GM23248 (cell line): ENCODE results near the gene PALM3. TPM values are rescaled to one million over a fixed set of nuclear protein-coding genes. Genes with fewer than 3 reads are reported as not detected.

Experiments used
- DNase-seq: peaks from one replicate; pipeline ENCODE4 v3.0.0-alpha.2; 2015
- H2AFZ ChIP-seq: fragments of 200-600 bp; sonication (generic); 2 replicates; pipeline ENCODE4 v1.6.1; 2016; ENCODE audit warnings: antibody characterized with exemption
- H3F3A ChIP-seq: fragments of 200-600 bp; sonication (generic); 2 replicates; pipeline ENCODE4 v1.6.1; 2016; ENCODE audit warnings: mild to moderate bottlenecking, antibody characterized with exemption, mixed run types; ENCODE audit not compliant: insufficient read depth
- H3K27ac ChIP-seq: fragments of 200-600 bp; sonication (generic); 2 replicates; pipeline ENCODE4 v1.5.1; 2016; ENCODE audit warnings: mild to moderate bottlenecking
- H3K27me3 ChIP-seq: fragments of 200-600 bp; sonication (generic); replicated peaks from 2 replicates; pipeline ENCODE4 v1.6.1; 2016; ENCODE audit warnings: mild to moderate bottlenecking; ENCODE audit not compliant: insufficient read depth
- H3K36me3 ChIP-seq: fragments of 200-600 bp; sonication (generic); 2 replicates; pipeline ENCODE4 v1.6.1; 2016; ENCODE audit warnings: low read depth, mild to moderate bottlenecking
- H3K4me1 ChIP-seq: fragments of 200-600 bp; sonication (generic); 2 replicates; pipeline ENCODE4 v1.6.1; 2016; ENCODE audit warnings: mild to moderate bottlenecking; ENCODE audit not compliant: insufficient read depth
- H3K4me2 ChIP-seq: fragments of 200-600 bp; sonication (generic); one replicate; pipeline ENCODE4 v1.6.1; 2016; ENCODE audit warnings: mild to moderate bottlenecking; ENCODE audit not compliant: unreplicated experiment
- H3K4me3 ChIP-seq: fragments of 200-600 bp; sonication (generic); 2 replicates; pipeline ENCODE4 v1.5.1; 2016; ENCODE audit warnings: mild to moderate bottlenecking
- H3K79me2 ChIP-seq: fragments of 200-600 bp; sonication (generic); 2 replicates; pipeline ENCODE4 v1.6.1; 2016; ENCODE audit warnings: mild to moderate bottlenecking; ENCODE audit not compliant: insufficient read depth
- H3K9ac ChIP-seq: fragments of 200-600 bp; sonication (generic); 2 replicates; pipeline ENCODE4 v1.6.1; 2016; ENCODE audit warnings: mild to moderate bottlenecking
- H3K9me2 ChIP-seq: fragments of 200-600 bp; sonication (generic); 2 replicates; pipeline ENCODE4 v1.6.1; 2016; ENCODE audit warnings: mixed run types, mild to moderate bottlenecking, moderate library complexity; ENCODE audit not compliant: insufficient read depth
- H3K9me3 ChIP-seq: fragments of 200-600 bp; sonication (generic); one replicate; pipeline ENCODE4 v1.6.1; 2017; ENCODE audit warnings: low read depth
- H4K20me1 ChIP-seq: fragments of 200-600 bp; sonication (generic); 2 replicates; pipeline ENCODE4 v1.6.0; 2016; ENCODE audit not compliant: insufficient read depth
- EZH2 ChIP-seq: fragments of 200-600 bp; sonication (generic); IDR thresholded peaks from 2 replicates; pipeline ENCODE4 v1.6.1; 2018; ENCODE audit warnings: antibody characterized with exemption, mild to moderate bottlenecking; ENCODE audit not compliant: insufficient read depth, poor library complexity, severe bottlenecking
- EZH2phosphoT487 ChIP-seq: fragments of 200-600 bp; sonication (generic); IDR thresholded peaks from 2 replicates; pipeline ENCODE4 v1.6.1; 2018; ENCODE audit warnings: antibody characterized with exemption, moderate library complexity, mild to moderate bottlenecking, low read depth; ENCODE audit not compliant: insufficient read depth
- WGBS, 2 experiments: methylation state at CpG; one replicate each; pipeline ENCODE4 v1.1.6; 2015 to 2017; ENCODE audit warnings: low lambda C conversion rate in 2 of 2, low coverage in 1 of 2; ENCODE audit errors: missing lambda C conversion rate in 2 of 2; 5-methylcytosine and 5-hydroxymethylcytosine counted together
- in situ Hi-C: fragments of 300-500 bp; cut with MboI; formaldehyde crosslinking; loops from 2 replicates; pipeline ENCODE4 v1.15.0; 2020
- polyA plus RNA-seq: library from polyadenylated mRNA; unstranded; fragments of >200 nt; fragmentation: Nextera tagmentation; extraction: Ambion mirVana; gene quantifications from 2 replicates; pipeline ENCODE4 v1.2.1, GENCODE V29; 2016
- total RNA-seq: library from RNA; depleted of rRNA; stranded (reverse); fragments of >200 nt; shearing (Covaris generic); gene quantifications from 2 replicates; pipeline ENCODE4 v1.2.3, GENCODE V29; 2014

The PALM3 gene
- total and polyA plus RNA-seq, 2 experiments from 2014 or later: 0.15 TPM; not detected in 1

DNA sequence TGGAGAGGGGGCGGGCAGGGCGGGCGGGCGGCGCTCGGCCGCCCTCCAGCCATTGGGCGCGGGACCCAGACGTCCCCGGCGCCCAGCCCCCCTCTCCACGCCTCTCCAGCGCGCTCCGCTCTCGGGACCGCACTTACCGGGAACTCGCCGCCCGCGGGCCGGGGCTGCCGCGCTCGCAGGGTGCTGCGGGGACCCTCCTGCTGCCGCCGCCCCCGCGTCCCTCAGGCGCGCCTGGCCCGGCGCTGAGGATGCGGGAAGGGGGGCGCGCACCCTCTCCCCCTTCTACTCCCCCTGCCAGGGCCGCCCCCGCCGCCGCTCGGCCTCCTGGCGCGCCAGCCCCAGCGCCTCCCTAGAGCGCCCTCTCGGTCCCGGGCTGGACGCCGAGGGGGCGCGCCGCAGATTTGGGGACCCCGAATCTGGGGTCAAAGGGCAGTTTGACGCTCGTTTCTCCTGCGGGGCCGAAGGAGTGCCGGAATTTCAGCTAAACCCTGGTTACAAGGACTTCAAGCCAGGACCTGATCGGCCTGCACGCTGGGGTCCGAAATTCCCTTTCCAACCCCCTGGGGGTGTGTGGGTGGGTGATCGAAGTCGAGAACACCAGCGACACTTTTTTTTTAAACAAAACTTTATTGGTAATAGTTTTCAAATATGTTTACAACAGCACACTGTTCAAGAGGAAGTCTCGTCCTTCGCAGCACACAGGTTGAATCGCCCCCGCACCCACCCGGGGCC is 29.4 kb upstream of the PALM3 start:
- DNase-seq: peak; percentile 74
- in situ Hi-C loops: no loop called here
- Histone ChIP-seq H2AFZ (peak overlapping the region; percentile 90), H3K9me3 (no peaks in the 10 kb centered on the region), H3K9ac (peak overlapping the region; percentile 81), H4K20me1 (no peaks in the 10 kb centered on the region), H3K36me3 (0 out of 2 replicates have a peak, but pooled peaks cover 5% of the 10 kb centered on the region), H3K27me3 (no peaks in the 10 kb centered on the region), H3K4me2 (peak overlapping the region; percentile 90), H3K4me3 (peak overlapping the region; percentile 93), H3K27ac (peak overlapping the region; percentile 57), H3K9me2 (no peaks in the 10 kb centered on the region), H3K4me1 (peaks cover 3% of the 10 kb centered on the region), H3F3A (peaks cover 10% of the 10 kb centered on the region), H3K79me2 (peaks cover 10% of the 10 kb centered on the region)
- 2% methylated on average over 44 to 61 of the region's 72 CpGs for WGBS, 2 experiments
- TF ChIP-seq EZH2 (no peak), EZH2phosphoT487 (no peak)

DNA sequence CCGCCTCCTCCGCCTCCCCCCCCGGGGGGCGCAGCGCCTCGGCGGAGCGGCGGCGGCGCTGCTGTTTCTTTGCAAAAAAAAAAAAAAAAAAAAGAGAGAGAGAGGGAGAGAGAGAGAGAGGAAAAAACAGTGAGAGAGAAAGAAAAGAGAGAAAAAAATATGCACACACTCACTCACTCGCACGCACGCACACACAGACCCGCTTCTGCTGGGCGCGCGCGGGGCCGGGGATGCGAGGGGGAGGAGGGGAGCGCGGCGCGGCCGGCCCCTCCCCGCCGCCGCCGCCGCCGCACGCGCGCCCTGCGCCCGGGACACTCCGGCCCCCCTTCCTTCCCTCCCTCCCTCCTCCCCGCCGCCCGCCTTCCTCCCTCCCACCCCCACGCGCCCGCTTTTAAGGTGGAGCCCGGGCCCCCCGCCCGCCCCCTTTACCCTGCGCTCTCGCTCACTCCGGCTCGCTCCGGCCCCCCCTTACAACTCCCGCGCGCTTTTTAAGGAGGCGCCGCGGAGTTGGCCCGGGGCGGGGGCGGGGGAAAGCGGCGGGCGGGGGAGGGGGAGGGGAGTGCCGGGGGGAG is 28.7 kb upstream of the PALM3 start, which contains the start of gene SAMD1:
TSS of gene SAMD1 (minus strand) at position 243 of the 572 bp plus-strand sequence.
- peaks cover 10% of the 10 kb centered on the region for H3K79me2 ChIP-seq
- no peaks in the 10 kb centered on the region for H3K27me3 ChIP-seq
- 0 out of 2 replicates have a peak, but pooled peaks cover 5% of the 10 kb centered on the region for H3K36me3 ChIP-seq
- peaks cover 3% of the 10 kb centered on the region for H3K4me1 ChIP-seq
- H3K9me3 ChIP-seq: no peaks in the 10 kb centered on the region
- peaks cover 12% of the 10 kb centered on the region for H3F3A ChIP-seq
- WGBS, 2 experiments: 0 to 2% methylated on average over 3 to 60 of the region's 65 CpGs
- DNase-seq: peak; percentile 93
- no peaks in the 10 kb centered on the region for H3K9me2 ChIP-seq
- peak within 1 kb of the TSS; percentile 81 for H3K9ac ChIP-seq
- in situ Hi-C loops: no loop called here
- H2AFZ ChIP-seq: peak within 1 kb of the TSS; percentile 90
- peak within 1 kb of the TSS; percentile 93 for H3K4me3 ChIP-seq
- TF ChIP-seq EZH2 (no peak), EZH2phosphoT487 (no peak)
- H4K20me1 ChIP-seq: no peaks in the 10 kb centered on the region
- H3K4me2 ChIP-seq: peak within 1 kb of the TSS; percentile 90
- peak within 1 kb of the TSS; percentile 57 for H3K27ac ChIP-seq

DNA sequence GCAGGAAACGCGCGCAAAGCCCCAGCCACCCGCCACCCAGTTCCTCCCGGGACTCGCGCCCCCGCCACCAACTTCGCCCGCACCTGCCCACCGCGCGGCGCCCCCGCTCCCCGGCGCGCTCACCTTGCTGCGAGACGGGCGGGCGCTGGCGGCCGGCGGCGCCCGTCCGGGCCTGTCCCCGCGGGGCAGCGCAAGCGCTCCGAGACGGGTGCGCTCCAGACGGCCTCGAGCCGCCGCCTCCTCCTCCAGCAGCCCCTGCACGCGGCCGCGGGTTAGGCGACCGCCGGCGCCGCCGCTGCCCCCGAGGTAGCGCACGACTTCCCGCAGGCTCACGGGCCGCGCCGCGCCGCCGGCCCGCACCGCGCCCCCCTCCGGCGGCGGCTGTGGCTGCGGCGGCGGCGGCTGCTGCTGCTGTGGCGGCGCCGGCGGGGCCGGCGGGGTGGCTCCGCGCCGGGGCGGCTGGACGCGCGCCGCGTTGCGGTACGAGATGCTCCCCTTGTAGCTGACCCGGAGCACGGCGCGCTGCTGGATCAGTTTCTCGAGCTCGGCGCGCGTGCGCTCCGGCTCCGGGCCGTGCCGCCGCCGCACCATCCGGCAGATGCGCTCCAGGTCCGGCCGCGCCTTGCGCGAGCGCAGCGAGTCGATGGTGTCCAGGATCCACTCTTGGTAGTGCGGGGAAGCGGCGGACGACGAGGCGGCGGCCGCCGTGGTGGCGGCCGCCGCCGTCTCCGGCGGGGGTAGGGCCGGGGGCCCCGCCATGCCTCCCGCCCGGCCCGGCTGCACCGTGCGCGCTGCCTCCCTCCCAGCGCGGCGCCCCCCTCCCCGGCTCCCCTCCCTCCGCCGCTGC is 28.0 kb upstream of the PALM3 start:
- DNase-seq: peak; percentile 83
- in situ Hi-C loops: no loop called here
- peaks cover 10% of the 10 kb centered on the region for H3K79me2 ChIP-seq
- H3K4me1 ChIP-seq: peaks cover 3% of the 10 kb centered on the region
- H4K20me1 ChIP-seq: no peaks in the 10 kb centered on the region
- H3K9me2 ChIP-seq: no peaks in the 10 kb centered on the region
- 0 to 3% methylated on average over 17 to 56 of the region's 142 CpGs for WGBS, 2 experiments
- H2AFZ ChIP-seq: peak overlapping the region; percentile 66
- TF ChIP-seq EZH2: no peak
- no peak for TF ChIP-seq EZH2phosphoT487
- peak overlapping the region; percentile 51 for H3K4me2 ChIP-seq
- H3K27me3 ChIP-seq: no peaks in the 10 kb centered on the region
- H3K9ac ChIP-seq: peak overlapping the region; percentile 64
- H3K9me3 ChIP-seq: no peaks in the 10 kb centered on the region
- H3F3A ChIP-seq: peaks cover 16% of the 10 kb centered on the region
- 0 out of 2 replicates have a peak, but pooled peaks cover 5% of the 10 kb centered on the region for H3K36me3 ChIP-seq
- peak overlapping the region; percentile 84 for H3K4me3 ChIP-seq
- peak overlapping the region; percentile 36; the same call in 1 of the 2 replicates for H3K27ac ChIP-seq

DNA sequence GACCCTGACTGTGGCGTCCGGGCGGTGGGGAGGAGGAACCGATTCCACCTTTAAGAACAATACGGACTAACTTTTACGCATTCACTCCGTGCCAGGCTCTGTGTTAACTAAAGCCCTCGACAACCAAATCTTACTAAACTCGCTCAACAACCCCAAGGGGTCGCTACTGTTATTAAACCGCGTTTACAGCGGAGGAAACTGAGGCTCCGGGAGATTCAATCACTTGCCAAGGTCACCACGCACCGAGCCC is 27.5 kb upstream of the PALM3 start:
- 0 out of 2 replicates have a peak, but pooled peaks cover 5% of the 10 kb centered on the region for H3K36me3 ChIP-seq
- no peaks in the 10 kb centered on the region for H3K27me3 ChIP-seq
- peaks cover 19% of the 10 kb centered on the region for H3F3A ChIP-seq
- peak overlapping the region; percentile 56 for H2AFZ ChIP-seq
- 16 to 17% methylated on average over 13 to 16 of the region's 16 CpGs for WGBS, 2 experiments
- H3K4me1 ChIP-seq: peaks cover 3% of the 10 kb centered on the region
- in situ Hi-C loops: no loop called here
- H3K9me3 ChIP-seq: no peaks in the 10 kb centered on the region
- DNase-seq: peak; percentile 43
- H3K4me3 ChIP-seq: peak overlapping the region; percentile 73
- peak overlapping the region; percentile 52; the same call in 1 of the 2 replicates for H3K9ac ChIP-seq
- H3K9me2 ChIP-seq: no peaks in the 10 kb centered on the region
- TF ChIP-seq EZH2 (no peak), EZH2phosphoT487 (no peak)
- no peaks in the 10 kb centered on the region for H4K20me1 ChIP-seq
- peak overlapping the region; percentile 51 for H3K4me2 ChIP-seq
- no peak overlapping the region for H3K27ac ChIP-seq
- peaks cover 10% of the 10 kb centered on the region for H3K79me2 ChIP-seq
